HG03378 (cell line): Measurements from ENCODE around the gene ANKRD13D.

Source experiments
- ATAC-seq: cut with Tn5 transposase; IDR thresholded peaks from one replicate; pipeline ENCODE4 v1.9.1; 2021; ENCODE audit warnings: mild to moderate bottlenecking, moderate library complexity; ENCODE audit not compliant: unreplicated experiment

ANKRD13D gene

DNA sequence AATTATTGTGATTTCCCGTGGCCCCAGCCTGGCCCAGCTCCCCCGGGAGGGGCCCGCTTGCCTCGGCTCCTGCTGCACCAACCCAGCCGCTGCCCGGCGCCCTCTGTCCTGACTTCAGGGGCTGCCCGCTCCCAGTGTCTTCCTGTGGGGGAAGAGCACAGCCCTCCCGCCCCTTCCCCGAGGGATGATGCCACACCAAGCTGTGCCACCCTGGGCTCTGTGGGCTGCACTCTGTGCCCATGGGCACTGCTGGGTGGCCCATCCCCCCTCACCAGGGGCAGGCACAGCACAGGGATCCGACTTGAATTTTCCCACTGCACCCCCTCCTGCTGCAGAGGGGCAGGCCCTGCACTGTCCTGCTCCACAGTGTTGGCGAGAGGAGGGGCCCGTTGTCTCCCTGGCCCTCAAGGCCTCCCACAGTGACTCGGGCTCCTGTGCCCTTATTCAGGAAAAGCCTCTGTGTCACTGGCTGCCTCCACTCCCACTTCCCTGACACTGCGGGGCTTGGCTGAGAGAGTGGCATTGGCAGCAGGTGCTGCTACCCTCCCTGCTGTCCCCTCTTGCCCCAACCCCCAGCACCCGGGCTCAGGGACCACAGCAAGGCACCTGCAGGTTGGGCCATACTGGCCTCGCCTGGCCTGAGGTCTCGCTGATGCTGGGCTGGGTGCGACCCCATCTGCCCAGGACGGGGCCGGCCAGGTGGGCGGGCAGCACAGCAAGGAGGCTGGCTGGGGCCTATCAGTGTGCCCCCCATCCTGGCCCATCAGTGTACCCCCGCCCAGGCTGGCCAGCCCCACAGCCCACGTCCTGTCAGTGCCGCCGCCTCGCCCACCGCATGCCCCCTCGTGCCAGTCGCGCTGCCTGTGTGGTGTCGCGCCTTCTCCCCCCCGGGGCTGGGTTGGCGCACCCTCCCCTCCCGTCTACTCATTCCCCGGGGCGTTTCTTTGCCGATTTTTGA is 3.3 kb upstream of the ANKRD13D start:
- no peak for ATAC-seq

DNA sequence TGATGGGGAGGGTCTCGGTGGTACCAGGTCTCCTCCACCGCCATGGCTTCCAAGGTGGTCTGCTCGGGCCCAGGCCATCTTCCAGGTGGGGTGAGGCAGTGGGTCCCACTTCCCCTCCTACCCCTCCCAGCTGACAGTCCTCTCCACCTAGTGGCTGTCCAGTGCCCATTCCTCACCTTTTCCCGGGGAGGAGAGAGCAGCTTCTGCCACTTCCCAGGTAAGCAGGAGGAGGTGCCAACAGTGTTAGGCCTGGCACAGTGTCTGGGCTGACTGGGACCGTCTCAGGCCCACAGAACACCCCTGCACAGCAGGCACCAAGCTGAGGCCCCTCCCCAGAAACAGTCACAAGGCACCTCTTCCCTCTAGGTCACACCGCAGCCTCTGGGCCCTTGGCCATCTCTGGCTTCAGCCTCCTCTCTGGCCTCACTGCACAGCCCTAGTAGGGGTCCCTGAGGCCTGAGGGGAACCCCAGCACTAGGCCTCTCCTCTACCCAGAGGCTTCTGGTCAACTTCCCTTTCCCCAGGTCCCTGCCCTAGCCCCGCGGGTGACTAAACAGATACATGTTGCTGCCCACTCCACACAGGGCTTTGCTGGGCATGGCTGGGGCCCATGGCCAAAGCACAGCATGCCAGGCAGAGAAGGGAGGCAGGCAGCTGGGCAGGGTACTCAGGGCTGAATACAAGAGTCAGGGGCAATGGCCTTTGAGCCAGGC is 2.3 kb upstream of the ANKRD13D start:
- no peak for ATAC-seq

DNA sequence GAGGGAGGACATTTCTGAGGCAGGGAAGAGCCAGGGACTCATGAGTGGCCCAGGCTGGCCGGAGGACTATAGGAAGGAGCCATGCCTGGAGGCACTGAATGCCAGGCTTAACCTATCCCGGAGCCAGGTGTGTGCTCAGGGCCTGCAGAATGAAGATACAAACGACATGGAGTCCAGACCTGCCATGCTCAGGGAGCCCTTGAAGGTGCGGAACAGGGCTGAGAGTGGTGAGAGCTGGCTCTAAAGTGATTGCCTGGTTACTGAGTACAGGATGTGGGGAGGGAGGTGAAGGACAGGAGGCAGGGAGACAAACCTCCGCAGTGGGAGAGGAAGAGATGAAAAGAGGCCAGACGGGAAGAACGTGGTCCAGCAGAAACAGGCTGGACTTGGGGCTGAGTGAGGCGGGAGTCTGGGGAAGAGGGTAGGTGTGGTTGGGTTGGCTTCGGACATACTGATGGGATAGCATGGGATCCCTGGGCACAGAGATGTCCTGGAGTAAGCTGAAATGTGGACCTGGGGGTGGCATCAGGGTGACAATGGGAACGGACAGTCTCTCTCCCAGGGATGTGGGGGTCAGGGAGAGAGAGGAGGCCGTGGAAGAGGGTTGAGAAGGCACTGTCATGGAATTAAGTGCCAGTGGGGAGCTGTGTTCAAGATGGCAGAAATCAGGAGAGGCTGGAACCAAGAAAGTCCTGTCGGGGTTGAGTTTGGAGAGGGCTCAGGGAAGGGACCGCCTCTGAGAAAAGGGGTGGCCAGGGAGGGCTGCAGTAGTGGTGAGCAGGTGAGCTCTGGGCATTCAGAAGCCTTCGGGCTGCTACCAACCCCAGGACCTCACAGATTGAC is 1.5 kb upstream of the ANKRD13D start:
- ATAC-seq = no peak

DNA sequence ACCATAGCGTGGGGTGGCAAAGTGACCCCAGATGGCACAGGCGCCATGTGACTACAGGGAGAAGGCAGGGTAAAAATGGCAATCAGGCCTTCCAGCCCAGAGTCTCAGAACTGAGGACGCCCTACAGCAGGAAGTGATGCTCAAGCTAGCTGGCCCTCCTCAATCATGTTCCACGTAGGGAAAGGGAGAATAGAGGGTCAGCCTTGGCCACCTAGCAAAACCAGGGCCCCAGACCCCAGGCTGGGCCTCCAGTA is 978 bp upstream of the ANKRD13D start:
- ATAC-seq = no peak

DNA sequence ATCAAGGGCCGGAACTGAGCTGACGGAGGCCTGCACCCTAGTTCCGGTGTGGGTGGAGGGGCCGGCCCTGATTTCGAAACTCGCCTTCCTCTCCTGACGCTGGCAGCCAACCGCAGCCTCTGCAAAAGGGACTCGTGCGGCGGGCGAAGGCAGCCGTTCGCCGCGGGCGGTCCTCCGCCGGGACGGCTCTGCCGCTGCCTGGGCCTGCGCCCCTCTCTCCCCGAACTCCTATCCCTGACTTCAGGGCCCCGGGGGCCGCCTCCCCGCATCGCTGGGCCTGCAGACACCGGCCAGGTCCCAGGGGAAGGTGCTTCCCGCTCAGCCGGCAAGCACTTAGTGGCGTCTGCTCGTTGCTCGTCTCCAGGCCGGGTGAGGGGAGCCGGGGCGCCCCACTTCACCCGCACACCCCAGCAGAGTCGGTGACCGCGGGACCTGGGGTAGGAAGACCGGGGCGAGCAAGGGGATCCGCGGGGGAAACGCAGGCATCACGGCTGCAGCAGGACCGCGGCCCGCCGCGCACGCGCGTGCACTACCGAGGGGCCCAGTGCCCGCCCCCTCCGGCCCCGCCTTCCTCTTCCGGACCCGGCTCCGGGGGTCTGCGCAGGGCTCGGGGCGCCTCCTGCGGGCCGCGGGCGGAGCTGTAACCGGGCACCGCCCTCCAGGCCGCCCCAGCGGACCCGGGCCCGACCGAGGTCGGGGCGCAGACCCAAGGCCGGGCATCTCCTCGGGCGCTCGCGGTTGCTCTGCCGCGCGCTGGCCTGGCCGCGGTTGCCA is 464 bp upstream of the ANKRD13D start:
- ATAC-seq = peak; percentile 43

DNA sequence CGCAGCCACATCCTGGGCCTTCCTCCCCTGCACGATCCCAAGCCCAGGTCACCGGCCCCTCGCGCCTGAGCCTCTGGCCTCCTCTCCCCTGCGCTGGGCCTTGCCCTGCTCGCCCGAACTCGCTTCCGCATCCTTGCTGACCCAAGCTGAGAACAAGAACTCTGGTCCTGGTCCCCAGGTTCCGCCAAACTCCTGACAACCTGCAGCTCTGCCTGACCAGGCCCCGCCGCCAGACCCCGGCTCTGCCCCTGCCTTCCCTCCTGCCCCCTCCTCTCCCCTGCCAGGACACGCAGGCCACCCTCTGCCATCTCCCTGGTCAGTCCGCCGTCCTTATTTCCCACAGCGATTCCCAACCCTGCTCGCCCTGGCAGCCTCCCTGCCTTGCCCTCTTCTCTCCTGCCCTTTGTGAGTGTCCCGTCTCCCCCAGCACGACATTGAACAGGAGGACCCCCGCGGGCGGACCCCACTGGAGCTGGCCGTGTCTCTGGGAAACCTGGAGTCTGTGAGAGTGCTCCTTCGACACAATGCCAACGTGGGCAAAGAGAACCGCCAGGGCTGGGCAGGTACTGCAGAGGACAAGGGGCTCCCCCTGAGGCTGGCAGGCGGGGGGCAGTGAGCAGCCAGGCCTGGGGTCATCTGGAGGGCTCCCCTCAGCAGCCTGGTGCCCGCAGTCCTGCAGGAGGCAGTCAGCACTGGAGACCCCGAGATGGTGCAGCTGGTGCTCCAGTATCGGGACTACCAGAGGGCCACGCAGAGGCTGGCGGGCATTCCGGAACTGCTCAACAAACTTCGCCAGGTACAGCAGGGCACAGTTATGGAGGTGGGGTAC is 762 bp downstream of the ANKRD13D start:
- ATAC-seq = no peak

DNA sequence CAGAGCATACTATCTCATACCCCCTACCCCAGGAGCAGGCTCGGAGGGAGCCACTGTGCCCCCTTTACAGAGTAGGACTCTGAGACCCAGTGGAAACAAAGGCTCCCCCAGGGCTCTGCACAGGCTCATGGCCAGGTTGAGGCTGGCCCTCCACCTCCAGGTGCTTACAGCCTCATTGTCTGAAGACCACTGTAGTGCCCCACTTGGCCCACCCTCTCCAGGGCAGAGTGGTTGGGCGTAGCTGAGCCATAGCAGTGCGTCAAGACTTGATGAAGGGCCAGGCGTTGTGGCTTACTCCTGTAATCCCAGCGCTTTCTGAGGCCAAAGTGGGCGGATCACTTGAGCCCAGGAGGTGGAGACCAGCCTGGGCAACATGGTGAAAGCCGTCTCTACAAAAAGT is 1.7 kb downstream of the ANKRD13D start:
- no peak for ATAC-seq

DNA sequence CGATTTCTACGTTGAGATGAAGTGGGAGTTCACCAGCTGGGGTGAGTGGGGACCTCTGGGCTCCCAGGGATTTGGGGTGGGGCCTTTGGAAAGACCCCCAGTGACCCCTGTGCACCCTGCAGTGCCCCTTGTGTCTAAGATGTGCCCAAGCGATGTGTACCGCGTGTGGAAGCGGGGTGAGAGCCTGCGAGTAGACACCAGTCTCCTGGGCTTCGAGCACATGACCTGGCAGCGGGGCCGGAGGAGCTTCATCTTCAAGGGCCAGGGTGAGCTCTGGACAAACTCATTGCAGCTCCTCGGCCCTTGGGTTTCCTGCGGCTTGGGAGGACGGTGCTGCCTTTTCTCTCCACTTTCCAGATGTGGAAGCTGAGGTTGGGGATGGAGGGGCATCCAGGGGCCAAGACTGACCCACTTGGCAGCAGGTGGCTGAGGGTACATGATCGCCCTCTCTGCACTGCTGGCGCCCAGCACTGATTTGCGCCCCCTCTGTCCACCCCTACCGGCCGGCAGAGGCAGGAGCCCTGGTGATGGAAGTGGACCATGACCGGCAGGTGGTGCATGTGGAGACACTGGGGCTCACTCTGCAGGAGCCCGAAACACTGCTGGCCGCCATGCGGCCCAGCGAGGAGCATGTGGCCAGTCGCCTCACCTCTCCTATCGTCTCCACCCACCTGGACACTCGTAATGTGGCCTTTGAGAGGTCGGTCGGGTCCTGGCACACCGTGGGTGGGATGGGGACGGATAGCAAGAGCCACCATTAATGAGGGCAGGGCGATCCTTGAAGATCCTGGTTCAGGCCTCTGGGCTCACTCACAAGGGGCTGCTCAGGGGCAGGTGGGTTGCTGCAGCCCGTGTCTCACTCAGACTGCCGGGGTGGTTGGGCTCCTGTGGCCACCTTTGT is 2.6 kb downstream of the ANKRD13D start:
- no peak for ATAC-seq

DNA sequence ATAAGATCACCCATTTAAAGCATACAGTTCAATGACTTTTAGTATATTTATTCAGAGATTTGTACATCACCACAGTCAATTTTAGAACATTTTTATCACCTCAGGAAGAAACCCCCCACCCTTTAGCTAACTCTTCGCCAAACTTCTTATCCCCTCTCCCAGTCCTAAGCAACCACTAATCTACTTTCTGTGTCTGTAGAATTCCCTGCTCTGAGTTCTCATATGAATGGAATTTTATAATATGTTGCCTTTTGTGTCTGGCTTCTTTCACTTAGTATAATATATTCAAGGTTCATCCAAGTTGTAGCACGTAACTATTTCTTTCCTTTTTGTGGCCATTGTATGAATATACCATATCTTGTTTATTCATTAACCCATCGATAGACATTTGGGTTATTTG is 3.6 kb downstream of the ANKRD13D start:
- no peak for ATAC-seq

DNA sequence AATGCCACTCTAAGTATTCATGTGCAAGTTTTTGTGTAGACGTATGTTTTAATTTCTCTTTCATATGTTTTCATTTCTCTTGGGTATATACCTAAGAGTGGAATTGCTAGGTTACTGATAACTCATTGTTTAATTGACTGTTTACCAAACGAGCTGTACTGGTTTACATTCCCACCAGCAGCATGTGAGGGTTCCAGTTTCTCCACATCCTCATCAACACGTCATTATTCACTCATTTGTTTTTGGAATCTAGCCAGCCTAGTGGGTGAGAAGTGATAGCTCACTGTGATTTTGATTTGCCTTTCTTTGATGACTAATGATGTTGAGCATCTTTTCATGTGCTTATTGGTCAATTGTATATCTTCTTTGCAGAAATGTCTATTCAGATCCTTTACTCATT is 4.0 kb downstream of the ANKRD13D start:
- no peak for ATAC-seq

DNA sequence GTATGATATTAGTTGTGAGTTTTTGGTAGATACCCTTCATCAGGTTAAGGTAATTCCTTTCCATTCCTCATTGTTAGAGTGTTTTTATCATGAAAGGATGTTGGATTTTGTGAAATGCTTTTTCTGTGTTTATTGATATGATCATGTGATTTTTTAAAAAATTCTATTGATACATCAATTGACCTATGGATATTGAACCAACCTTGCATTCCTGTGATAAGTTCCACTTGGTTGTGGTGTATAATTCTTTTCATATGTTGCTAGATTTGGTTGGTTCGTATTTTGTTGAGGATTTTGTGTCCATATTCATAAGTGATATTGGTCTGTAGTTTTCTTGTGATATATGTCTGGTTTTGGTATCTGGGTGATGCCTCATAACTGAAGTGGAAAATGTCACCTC is 6.7 kb downstream of the ANKRD13D start:
- no peak for ATAC-seq

DNA sequence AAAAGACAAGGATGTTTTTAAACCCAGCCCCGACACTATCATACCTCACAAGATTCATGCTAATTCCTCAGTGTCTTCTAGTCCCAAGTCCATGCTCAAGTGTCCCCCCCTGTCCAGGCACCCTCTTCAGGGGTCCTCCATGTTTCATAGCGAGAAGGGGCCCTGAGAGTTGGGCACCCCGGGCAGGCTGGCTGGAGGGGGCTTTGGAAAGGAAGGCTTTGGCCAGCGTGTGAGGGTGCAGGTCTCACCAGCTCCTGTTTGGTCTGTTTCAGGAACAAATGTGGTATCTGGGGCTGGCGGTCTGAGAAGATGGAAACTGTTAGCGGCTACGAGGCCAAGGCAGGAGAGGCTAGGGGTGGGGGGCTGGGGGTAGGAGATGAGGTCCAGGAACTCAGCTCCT is 9.7 kb downstream of the ANKRD13D start:
- ATAC-seq = no peak

DNA sequence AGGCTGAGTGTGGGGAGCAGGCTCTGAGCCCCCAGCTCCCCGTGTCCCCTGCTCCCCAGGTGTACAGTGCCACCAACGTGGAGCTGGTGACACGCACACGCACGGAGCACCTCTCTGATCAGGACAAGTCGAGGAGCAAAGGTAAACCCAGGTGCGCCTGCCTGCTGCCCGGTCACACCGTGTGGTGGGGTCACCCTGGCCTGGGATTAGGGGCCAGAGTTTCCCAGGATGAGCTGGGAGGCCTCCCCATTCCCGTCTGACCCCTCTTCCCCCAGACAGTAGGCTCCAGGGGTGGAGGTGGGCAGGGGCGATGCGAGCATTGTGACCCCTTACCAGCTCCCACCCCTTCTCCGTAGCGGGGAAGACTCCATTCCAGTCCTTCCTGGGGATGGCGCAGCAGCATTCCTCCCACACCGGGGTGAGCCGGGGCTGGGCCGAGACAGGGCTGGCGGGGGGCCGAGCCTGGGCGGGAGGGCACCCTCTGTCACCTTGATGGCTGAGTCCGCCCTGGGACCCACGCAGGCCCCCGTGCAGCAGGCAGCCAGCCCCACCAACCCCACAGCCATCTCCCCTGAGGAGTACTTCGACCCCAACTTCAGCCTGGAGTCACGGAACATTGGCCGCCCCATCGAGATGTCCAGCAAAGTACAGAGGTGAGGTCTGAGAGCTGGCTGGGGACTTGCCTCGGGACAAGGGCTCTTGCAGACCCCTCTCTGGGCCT is 10.5 kb downstream of the ANKRD13D start:
- no peak for ATAC-seq

DNA sequence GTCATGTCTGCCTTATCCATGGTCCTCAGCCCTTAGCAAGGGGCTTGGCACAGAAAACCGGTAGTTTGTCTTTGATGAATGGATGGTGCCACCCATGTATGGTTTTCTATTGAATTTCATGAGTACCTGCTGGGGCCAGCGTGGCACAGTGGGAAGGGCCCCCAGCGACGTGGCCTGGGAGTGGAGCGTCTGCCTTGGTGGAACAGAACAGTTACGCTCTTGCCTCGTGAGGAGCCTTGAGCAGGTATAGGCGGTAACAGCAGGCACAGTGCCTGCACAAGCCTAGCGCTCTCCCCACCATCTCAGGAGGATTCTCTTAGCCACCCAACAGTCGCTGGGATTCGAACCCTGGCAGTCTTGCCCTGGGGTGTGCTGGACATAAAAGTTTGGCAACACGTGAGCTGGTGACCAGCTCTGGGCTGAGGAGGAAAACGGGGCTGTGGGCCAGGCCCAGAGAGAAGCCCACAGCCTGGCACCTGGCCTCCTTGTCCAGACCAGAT is 11.2 kb downstream of the ANKRD13D start:
- no peak for ATAC-seq

DNA sequence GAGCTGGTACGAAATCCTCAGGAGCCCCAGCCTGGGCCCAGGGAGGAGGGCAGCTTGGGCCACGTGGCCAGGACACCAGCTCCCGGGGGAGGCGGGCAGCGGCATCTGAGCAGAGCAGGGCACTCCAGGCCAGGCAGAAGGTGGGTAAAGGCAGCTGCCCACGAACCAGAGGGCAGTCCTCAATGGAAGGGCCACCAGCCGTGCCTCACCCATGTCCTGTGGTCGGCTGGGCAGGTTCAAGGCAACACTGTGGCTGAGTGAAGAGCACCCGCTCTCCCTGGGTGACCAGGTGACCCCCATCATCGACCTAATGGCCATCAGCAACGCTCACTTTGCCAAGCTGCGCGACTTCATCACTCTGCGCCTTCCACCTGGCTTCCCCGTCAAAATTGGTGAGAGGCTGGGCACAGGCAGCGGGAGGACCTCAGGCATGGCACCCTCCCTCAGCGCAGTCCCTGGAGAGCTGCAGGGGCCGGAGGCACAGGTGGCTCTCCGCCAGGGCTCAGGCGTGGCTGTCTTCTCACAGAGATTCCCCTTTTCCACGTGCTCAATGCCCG is 11.7 kb downstream of the ANKRD13D start:
- no peak for ATAC-seq

DNA sequence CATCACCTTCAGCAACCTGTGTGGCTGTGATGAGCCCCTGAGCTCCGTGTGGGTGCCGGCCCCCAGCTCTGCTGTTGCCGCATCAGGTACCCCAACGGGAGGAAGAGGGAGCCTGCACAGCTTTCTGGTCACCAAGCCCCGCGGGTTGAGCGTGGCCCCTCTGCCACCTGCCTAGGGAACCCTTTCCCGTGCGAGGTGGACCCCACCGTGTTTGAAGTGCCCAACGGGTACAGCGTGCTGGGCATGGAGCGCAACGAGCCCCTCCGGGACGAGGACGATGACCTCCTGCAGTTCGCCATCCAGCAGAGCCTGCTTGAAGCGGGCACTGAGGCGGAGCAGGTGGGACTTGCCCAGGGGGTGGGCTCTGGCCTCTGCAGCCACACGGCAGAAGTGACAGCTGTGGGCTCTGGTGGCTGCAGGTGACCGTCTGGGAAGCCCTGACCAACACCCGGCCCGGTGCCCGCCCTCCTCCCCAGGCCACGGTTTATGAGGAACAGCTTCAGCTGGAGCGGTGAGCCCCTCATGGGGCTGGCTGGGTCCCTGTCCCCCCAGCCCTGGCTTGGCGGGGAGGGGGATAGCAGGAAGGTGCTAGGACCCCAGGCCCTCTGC is 12.3 kb downstream of the ANKRD13D start:
- no peak for ATAC-seq

DNA sequence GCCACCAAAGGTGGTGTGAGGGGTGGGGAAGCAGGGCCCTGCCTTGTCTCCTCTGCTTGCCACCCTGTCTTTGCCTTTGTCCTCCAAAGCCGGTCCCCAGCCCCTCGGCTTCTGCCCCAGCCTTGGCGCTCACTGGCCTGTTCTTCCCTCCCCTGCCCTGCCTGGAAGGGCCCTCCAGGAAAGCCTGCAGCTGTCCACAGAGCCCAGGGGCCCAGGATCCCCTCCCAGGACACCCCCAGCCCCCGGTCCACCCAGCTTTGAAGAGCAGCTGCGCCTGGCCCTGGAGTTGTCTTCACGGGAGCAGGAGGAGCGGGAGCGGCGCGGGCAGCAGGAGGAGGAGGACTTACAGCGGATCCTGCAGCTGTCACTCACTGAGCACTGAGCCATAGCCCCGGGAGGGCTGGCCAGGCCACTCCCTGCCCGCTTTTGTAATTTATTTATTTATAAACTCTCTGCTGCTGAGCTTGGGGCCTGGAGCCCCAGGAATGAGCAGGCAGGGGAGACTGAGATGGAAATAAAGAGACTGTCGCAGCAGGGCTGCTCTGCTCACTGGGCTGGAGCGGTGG is 12.9 kb downstream of the ANKRD13D start:
- no peak for ATAC-seq
